HepG2 (cell line): Measurements from ENCODE around the gene TMEM97. TPM values are rescaled to one million over a fixed set of nuclear protein-coding genes. Genes with fewer than 3 reads are reported as not detected.

Source experiments
- ATAC-seq: fragments of 200-7000 bp; cut with Tn5 transposase; 3 replicates; pipeline ENCODE4 v1.9.1; 2020; ENCODE audit warnings: mild to moderate bottlenecking, moderate library complexity
- BruUV-seq: library from RNA; stranded (reverse); fragments of 400-500 nt; replicated peaks from 2 replicates; lab custom pipeline; 2021; lab: Mats Ljungman, UMichigan
- CTCF ChIA-PET: fragments of 300-600 bp; formaldehyde crosslinking; extraction: SDS; loops from one replicate; lab custom pipeline; 2021; ENCODE audit warnings: low total read pairs, inconsistent platforms, low intra/inter-chr PET ratio; lab: Yijun Ruan, JAX
- POLR2A ChIA-PET: fragments of 350-600 bp; sonication (Branson Sonifier 250); formaldehyde crosslinking; loops from one replicate; lab custom pipeline; 2020; ENCODE audit warnings: antibody characterized with exemption, inconsistent platforms; lab: Yijun Ruan, JAX
- DNase-seq: peaks from one replicate; pipeline ENCODE4 v3.0.0-alpha.2; 2015; ENCODE audit warnings: low spot score
- FAIRE-seq: peaks from 3 replicates; lab custom pipeline; 2011; peaks lifted over from hg19 to GRCh38; lab: Jason Lieb, UNC
- H2AFZ ChIP-seq: one replicate; pipeline ENCODE4 v1.6.1; 2011; ENCODE audit warnings: low read length, inconsistent platforms
- H3K27ac ChIP-seq: fragments of 300-600 bp; 3 replicates; pipeline ENCODE4 v1.8.0; 2011; ENCODE audit warnings: mixed run types, mild to moderate bottlenecking, mixed read lengths, low read length, inconsistent platforms; ENCODE audit not compliant: insufficient read depth; ENCODE audit errors: extremely low read length
- H3K27me3 ChIP-seq, 2 experiments: fragments of 200-600 bp in 1 of 2; 2 replicates in 1 of 2; 3 replicates in 1 of 2; pipeline versions ENCODE4 v1.6.0 to v1.8.0; 2011; ENCODE audit warnings: low read length in 2 of 2, mild to moderate bottlenecking in 2 of 2, moderate library complexity in 2 of 2, inconsistent platforms in 1 of 2; ENCODE audit not compliant: insufficient read depth in 2 of 2, control insufficient read depth in 1 of 2
- H3K36me3 ChIP-seq, 2 experiments: fragments of 200-600 bp in 1 of 2; replicated peaks in 1 of 2; 2 replicates in 1 of 2; 3 replicates in 1 of 2; pipeline versions ENCODE4 v1.5.1 to v1.8.0; 2011; ENCODE audit warnings: low read length in 2 of 2, inconsistent platforms in 1 of 2; ENCODE audit not compliant: insufficient read depth in 2 of 2, control insufficient read depth in 1 of 2
- H3K4me1 ChIP-seq: 2 replicates; pipeline ENCODE4 v1.5.1; 2012; ENCODE audit warnings: low read length, inconsistent platforms; ENCODE audit not compliant: insufficient read depth
- H3K4me2 ChIP-seq: 2 replicates; pipeline ENCODE4 v1.6.0; 2011; ENCODE audit warnings: low read depth, low read length, inconsistent platforms
- H3K4me3 ChIP-seq, 3 experiments: fragments of 200-600 bp in 1 of 3; sonication (generic), shearing (Covaris generic) in 1 of 3; replicated peaks in 1 of 3; 2 replicates each; pipeline ENCODE4 v1.5.1; 2011 to 2016; ENCODE audit warnings: low read length in 3 of 3, inconsistent platforms in 2 of 3, low read depth in 2 of 3, mild to moderate bottlenecking in 2 of 3, control low read depth in 1 of 3, mixed read lengths in 1 of 3; ENCODE audit not compliant: insufficient read depth in 1 of 3
- H3K79me2 ChIP-seq: one replicate; pipeline ENCODE4 v1.6.1; 2011; ENCODE audit warnings: low read length, inconsistent platforms; ENCODE audit not compliant: insufficient read depth
- H3K9ac ChIP-seq: 2 replicates; pipeline ENCODE4 v1.6.0; 2011; ENCODE audit warnings: mild to moderate bottlenecking, low read depth, low read length, inconsistent platforms; ENCODE audit not compliant: insufficient read depth
- H3K9me3 ChIP-seq: 2 replicates; pipeline ENCODE4 v1.5.1; 2012; ENCODE audit warnings: mild to moderate bottlenecking, low read length
- H4K20me1 ChIP-seq: 2 replicates; pipeline ENCODE4 v1.6.0; 2011; ENCODE audit warnings: inconsistent platforms, mild to moderate bottlenecking, low read length, moderate library complexity; ENCODE audit not compliant: insufficient read depth
- AGO2 ChIP-seq: fragments of 200-400 bp; formaldehyde crosslinking; optimal IDR thresholded peaks from 2 replicates; pipeline ENCODE3; 2017; ENCODE audit warnings: mild to moderate bottlenecking, low read depth, low read length, moderate library complexity
- CHD4 ChIP-seq: fragments of 200-600 bp; sonication (generic); IDR thresholded peaks from 2 replicates; pipeline ENCODE4 v1.7.0; 2017; ENCODE audit warnings: mild to moderate bottlenecking, low read length, borderline replicate concordance
- FOXP1 ChIP-seq, 2 experiments: fragments of 450-650 bp in 1 of 2; IDR thresholded peaks; 2 replicates each; pipeline ENCODE4 v1.6.1; 2017 to 2018; ENCODE audit warnings: antibody characterized with exemption in 1 of 2
- GTF2F1 ChIP-seq: fragments of 150-350 bp; IDR thresholded peaks from 2 replicates; pipeline ENCODE4 v1.6.1; 2014; ENCODE audit warnings: low read length
- HNRNPL ChIP-seq: fragments of 200-400 bp; formaldehyde crosslinking; IDR thresholded peaks from 2 replicates; pipeline ENCODE4 v1.6.1; 2017; ENCODE audit warnings: mild to moderate bottlenecking, low read depth, low read length
- KDM5A ChIP-seq: fragments of 200-600 bp; sonication (generic); IDR thresholded peaks from 2 replicates; pipeline ENCODE4 v1.7.0; 2018; ENCODE audit warnings: antibody characterized with exemption, mild to moderate bottlenecking, low read length, borderline replicate concordance
- MEF2D ChIP-seq: sonication (generic); formaldehyde crosslinking; IDR thresholded peaks from 2 replicates; pipeline ENCODE4 v1.5.1; 2020; ENCODE audit warnings: mild to moderate bottlenecking, missing genetic modification reagents
- NFRKB ChIP-seq: fragments of 450-650 bp; IDR thresholded peaks from 2 replicates; pipeline ENCODE4 v1.6.1; 2017
- POLR2A ChIP-seq, 2 experiments: IDR thresholded peaks; 2 replicates each; pipeline ENCODE4 v1.6.1; 2011; ENCODE audit warnings: low read depth in 2 of 2, low read length in 2 of 2, mild to moderate bottlenecking in 1 of 2, moderate library complexity in 1 of 2; ENCODE audit not compliant: insufficient read depth in 1 of 2
- ZNF274 ChIP-seq: sonication (generic); formaldehyde crosslinking; IDR thresholded peaks from 2 replicates; pipeline ENCODE4 v1.5.1; 2020; ENCODE audit warnings: mild to moderate bottlenecking, missing genetic modification reagents
- ZNF547 ChIP-seq: sonication (generic); formaldehyde crosslinking; IDR thresholded peaks from 2 replicates; pipeline ENCODE4 v1.5.1; 2020; ENCODE audit warnings: mild to moderate bottlenecking, missing genetic modification reagents
- WGBS: methylation state at CpG from one replicate; pipeline ENCODE4 v1.1.6; 2017; ENCODE audit warnings: low lambda C conversion rate; 5-methylcytosine and 5-hydroxymethylcytosine counted together
- in situ Hi-C: cut with HindIII; loops from 2 replicates; pipeline ENCODE4 v1.10.0; 2017; ENCODE audit warnings: low pct_unique_long_range_greater_than_20kb; ENCODE audit not compliant: extremely low pct_ligation_motif_present
- intact Hi-C: fragments of 100-400 bp; cut with micrococcal nuclease; formaldehyde crosslinking; loops from one replicate; pipeline ENCODE4 v1.10.0; 2022; ENCODE audit not compliant: unreplicated experiment
- polyA plus RNA-seq, 8 experiments: library from polyadenylated mRNA; depleted of rRNA in 3 of 8; stranded (reverse) in 7 of 8; unstranded in 1 of 8; fragments of >200 nt; fragmentation: Illumina TruSeq in 4 of 8; extraction: Trizol in 4 of 8; gene quantifications; 2 replicates each; pipeline versions ENCODE4 v1.2.1 to v1.2.3, GENCODE V29; 2011 to 2016; ENCODE audit warnings: low read depth in 4 of 8, missing spikeins in 1 of 8, mixed read lengths in 1 of 8; ENCODE audit not compliant: insufficient read depth in 1 of 8
- total RNA-seq, 5 experiments: library from RNA; depleted of rRNA; stranded (reverse); fragments of >200 nt; fragmentation: Illumina TruSeq; extraction: Trizol; gene quantifications; 2 replicates each; pipeline ENCODE4 v1.2.3, GENCODE V29; 2016; ENCODE audit warnings: low read depth in 1 of 5

TMEM97 gene
- total and polyA plus RNA-seq, 2 of the 13 experiments (the other 11 are each of a cell fraction or from before 2014, with no cell fraction given): 69.6 to 137 TPM

- Histone ChIP-seq H3K4me2 (no peak within 1 kb of the TSS), H2AFZ (no peak within 1 kb of the TSS), H3K36me3 (peaks cover 16 to 35% of the 10 kb centered on the region in 2 experiments), H4K20me1 (no peaks in the 10 kb centered on the region), H3K79me2 (peaks cover 7% of the 10 kb centered on the region), H3K27ac (no peak within 1 kb of the TSS), H3K9ac (no peak within 1 kb of the TSS), H3K4me1 (peaks cover 37% of the 10 kb centered on the region), H3K9me3 (no peaks in the 10 kb centered on the region), H3K4me3 (no peak within 1 kb of the TSS), H3K27me3 (no peaks in the 10 kb centered on the region)
- no peak for DNase-seq
- TF ChIP-seq HNRNPL (peak; percentile 80), KDM5A (no peak), MEF2D (no peak), POLR2A (IDR thresholded peaks at IDR 0.05; ENCODE audit: insufficient read depth in 1 of 2, low read depth in 2 of 2, low read length in 2 of 2) (peak in 1 of 2 experiments; percentile 14; a peak in 1 of 4 replicates), ZNF547 (CRISPR knock-in tag) (no peak), ZNF274 (no peak), FOXP1 (IDR thresholded peaks at IDR 0.05) (no peak), FOXP1 (CRISPR knock-in tag; IDR thresholded peaks at IDR 0.05) (no peak), NFRKB (no peak), AGO2 (peak; percentile 73), GTF2F1 (no peak), CHD4 (no peak)
- POLR2A ChIA-PET: interaction anchor here (0.8 to 8.3 kb wide), 8 partner anchors 8 to 57 kb away, joined by 3 to 183 read pairs (median 8); partner anchors contain the start of genes IFT20, POLDIP2, SLC46A1 and TNFAIP1
- ATAC-seq: no peak
- CTCF ChIA-PET: no interaction called here
- no TSS peak for BruUV-seq
- no peak for FAIRE-seq
- WGBS: 94% methylated on average over 9 of the region's 13 CpGs
- intact Hi-C loops (no loop called here), in situ Hi-C loops (no loop called here)
Observed at GRCh38 chr17:28364665-28365363, 45.8 kb downstream of the TMEM97 start, which contains the start of gene SEBOX. TSS of gene SEBOX (minus strand) at chr17:28365199. CDS start at chr17:28365151, 48 bp downstream.
